Loucy (cell line): ENCODE measurements around the gene IGF2BP2.

ENCODE experiments used
- EZH2phosphoT487 ChIP-seq: fragments of 200-600 bp; IDR thresholded peaks from 2 replicates; pipeline ENCODE4 v1.6.1; 2018; ENCODE audit warnings: antibody characterized with exemption, mild to moderate bottlenecking, moderate library complexity, borderline replicate concordance
- TF ChIP-seq, protein P1 (sequence below): fragments of 200-600 bp; sonication (generic); conservative IDR thresholded peaks from 2 replicates; pipeline ENCODE4 v1.5.1; 2014; ENCODE audit warnings: mild to moderate bottlenecking, antibody characterized with exemption, low read length

GRCh38 chr3:185720326-185720725 is 104.5 kb downstream of the IGF2BP2 start:
- TF ChIP-seq, protein P1, sequence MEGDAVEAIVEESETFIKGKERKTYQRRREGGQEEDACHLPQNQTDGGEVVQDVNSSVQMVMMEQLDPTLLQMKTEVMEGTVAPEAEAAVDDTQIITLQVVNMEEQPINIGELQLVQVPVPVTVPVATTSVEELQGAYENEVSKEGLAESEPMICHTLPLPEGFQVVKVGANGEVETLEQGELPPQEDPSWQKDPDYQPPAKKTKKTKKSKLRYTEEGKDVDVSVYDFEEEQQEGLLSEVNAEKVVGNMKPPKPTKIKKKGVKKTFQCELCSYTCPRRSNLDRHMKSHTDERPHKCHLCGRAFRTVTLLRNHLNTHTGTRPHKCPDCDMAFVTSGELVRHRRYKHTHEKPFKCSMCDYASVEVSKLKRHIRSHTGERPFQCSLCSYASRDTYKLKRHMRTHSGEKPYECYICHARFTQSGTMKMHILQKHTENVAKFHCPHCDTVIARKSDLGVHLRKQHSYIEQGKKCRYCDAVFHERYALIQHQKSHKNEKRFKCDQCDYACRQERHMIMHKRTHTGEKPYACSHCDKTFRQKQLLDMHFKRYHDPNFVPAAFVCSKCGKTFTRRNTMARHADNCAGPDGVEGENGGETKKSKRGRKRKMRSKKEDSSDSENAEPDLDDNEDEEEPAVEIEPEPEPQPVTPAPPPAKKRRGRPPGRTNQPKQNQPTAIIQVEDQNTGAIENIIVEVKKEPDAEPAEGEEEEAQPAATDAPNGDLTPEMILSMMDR = no peak
- no peak for TF ChIP-seq EZH2phosphoT487
